Omental fat pad (tissue), 4 donors: Measurements from ENCODE around the gene PPA2. TPM values are rescaled to one million over a fixed set of nuclear protein-coding genes. Genes with fewer than 3 reads are reported as not detected.

Experiments used
- ATAC-seq: fragments of 150-250 bp; one replicate; pipeline ENCODE4 v1.9.1; 2016; ENCODE audit warnings: mild to moderate bottlenecking, moderate library complexity; ENCODE audit not compliant: low FRiP score
- DNase-seq: peaks from one replicate; pipeline ENCODE4 v3.0.0-alpha.2; 2019; ENCODE audit warnings: low spot score
- total RNA-seq, 4 donors: library from RNA; depleted of rRNA; stranded (reverse); fragments of >200 nt; gene quantifications; one replicate each; pipeline ENCODE4 v1.1.0, GENCODE V29; 2016
- TF ChIP-seq, protein P1 (sequence below), 3 donors: fragments of 450-650 bp; IDR thresholded peaks; one replicate each; pipeline ENCODE4 v1.5.1; 2016 to 2017; ENCODE audit warnings: antibody characterized with exemption in 3 of 3, mild to moderate bottlenecking in 3 of 3, moderate library complexity in 2 of 3

PPA2 gene
- total RNA-seq, 4 donors from 2014 or later, result 35.9 to 82.9 (median 61.9) TPM

DNA sequence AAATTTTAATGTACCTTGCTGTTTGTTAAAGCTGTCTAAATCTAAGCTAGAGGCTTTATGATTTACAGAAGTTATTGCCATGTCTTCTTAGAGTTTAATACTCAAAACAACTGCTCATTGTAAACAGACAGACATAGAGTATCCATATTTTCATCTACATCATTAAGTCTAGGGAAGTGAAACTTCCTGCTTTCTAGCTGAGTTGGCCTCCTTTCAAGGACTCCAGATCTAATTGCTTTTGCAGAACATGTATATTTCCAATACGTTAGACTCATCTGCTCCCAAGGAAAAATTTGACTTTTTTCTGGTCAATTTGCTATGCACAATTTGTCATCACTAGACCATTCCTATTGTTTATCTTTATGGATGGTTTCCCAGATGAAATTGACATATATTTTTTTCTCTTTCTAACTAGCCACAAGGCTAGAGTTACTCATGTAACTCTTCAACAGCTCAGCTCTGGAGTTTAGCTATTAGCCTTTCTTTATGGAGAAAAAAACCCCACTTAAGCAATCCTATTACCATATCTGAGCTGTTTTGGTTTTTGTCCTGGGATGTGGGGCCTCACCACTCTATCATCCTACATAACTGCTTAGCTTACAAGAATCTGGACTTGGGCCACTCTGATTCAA, 122.9 kb downstream of the PPA2 start:
- no peak for DNase-seq
- TF ChIP-seq, protein P1, sequence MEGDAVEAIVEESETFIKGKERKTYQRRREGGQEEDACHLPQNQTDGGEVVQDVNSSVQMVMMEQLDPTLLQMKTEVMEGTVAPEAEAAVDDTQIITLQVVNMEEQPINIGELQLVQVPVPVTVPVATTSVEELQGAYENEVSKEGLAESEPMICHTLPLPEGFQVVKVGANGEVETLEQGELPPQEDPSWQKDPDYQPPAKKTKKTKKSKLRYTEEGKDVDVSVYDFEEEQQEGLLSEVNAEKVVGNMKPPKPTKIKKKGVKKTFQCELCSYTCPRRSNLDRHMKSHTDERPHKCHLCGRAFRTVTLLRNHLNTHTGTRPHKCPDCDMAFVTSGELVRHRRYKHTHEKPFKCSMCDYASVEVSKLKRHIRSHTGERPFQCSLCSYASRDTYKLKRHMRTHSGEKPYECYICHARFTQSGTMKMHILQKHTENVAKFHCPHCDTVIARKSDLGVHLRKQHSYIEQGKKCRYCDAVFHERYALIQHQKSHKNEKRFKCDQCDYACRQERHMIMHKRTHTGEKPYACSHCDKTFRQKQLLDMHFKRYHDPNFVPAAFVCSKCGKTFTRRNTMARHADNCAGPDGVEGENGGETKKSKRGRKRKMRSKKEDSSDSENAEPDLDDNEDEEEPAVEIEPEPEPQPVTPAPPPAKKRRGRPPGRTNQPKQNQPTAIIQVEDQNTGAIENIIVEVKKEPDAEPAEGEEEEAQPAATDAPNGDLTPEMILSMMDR (IDR thresholded peaks at IDR 0.05), result no peak
- no peak for ATAC-seq

DNA sequence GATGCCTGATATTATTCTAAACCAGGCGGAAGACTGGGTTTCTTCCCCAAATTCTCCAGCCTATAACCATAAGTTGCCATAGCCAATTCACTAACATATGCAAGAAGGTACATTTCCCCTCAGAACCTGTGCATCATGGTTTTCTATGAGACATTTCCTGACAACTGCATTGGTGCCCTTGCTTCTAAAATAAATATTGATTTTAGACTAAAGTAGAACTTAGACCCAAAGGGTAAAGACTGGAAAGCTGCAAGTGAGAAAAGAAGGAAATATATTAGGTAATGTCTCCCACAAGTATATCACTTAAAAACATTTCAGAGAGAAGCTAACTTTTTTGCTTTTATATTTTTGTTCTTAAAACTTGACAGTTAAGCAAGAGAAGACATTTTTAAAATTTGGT, 125.1 kb downstream of the PPA2 start:
- TF ChIP-seq, protein P1 (IDR thresholded peaks at IDR 0.05), result no peak
- DNase-seq, result no peak
- ATAC-seq, result no peak

DNA sequence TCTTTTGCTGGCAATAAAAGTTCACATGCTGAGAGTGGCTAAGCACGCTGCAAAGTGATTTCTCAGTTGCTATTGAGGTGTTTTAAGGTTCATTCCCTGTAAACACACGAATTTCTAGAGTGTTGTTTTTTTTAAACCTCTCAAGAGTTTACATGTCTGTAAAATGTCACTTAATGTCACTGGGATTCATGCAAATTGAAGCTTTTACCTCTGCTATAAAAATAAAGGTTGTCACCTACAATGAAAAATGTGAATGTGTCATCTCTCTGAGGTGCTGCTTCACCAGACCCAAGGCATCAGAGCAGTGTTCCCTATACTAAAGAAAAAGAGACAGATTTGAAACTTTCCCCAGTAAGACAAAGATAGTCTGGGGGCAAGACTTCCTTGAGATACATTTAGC, 127.0 kb downstream of the PPA2 start:
- DNase-seq (no peak), ATAC-seq (no peak)
- TF ChIP-seq, protein P1 (IDR thresholded peaks at IDR 0.05), result no peak

DNA sequence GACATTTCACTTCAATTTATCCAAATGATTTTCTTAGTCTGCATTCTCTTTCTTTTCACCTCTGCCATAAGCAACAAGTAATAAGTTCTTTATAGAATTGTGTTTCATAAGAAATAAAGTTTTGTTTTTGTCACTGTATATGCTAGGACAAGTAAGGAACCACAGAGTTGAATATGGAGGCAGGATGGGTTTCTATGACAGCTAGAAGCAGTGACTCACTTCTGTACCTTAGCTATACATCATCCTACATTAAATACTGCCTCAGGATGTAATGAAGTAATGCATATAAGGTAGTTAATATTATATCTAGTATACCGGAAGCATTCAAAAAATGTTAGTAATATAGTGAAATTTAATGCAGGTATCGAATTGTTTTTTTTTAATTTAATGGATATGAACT, 128.0 kb downstream of the PPA2 start:
- TF ChIP-seq, protein P1 (IDR thresholded peaks at IDR 0.05), result no peak
- DNase-seq (no peak), ATAC-seq (no peak)

DNA sequence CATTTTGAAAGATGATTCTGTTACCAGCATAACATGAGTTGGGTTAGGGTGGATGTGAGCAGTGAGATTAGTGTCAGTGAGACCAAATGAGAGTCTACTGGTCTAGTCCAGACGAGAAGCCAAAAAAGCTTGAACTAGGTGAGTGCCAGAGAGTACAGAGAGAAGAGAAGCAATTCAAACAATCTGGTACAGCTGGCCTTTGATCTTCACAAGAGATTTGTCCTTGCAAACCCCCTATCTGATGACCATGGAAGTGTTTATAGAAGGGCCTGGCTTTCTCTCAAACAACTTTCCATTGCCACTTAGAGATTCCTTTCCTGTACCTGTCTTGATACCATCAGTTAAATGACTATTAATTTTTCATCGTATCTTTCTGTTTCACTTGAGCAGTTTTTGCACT, 128.5 kb downstream of the PPA2 start:
- ATAC-seq, result no peak
- no peak for DNase-seq

DNA sequence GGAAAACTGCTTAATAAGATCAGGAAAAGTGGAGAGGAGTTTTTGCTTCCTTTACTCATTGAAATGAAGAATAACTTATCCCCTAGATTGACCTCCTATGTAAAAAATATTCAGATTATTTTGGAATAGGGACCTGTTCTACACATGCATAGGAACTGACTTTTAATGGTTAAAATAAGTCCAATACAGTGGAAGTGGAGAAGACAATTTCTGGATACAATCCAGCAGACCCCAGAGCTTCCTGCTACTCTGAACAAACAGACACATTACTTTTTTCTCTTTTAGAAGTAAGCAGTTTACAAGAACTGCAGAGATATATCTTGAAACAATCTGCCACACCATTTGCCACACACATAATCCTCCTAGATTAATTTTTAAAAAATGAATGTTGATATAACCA, 129.7 kb downstream of the PPA2 start:
- ATAC-seq (no peak), DNase-seq (no peak)
- TF ChIP-seq, protein P1 (IDR thresholded peaks at IDR 0.05), result no peak

More for the DNA sequence above, 128.5 kb downstream of the PPA2 start:
- TF ChIP-seq, protein P1 (IDR thresholded peaks at IDR 0.05), result no peak

DNA sequence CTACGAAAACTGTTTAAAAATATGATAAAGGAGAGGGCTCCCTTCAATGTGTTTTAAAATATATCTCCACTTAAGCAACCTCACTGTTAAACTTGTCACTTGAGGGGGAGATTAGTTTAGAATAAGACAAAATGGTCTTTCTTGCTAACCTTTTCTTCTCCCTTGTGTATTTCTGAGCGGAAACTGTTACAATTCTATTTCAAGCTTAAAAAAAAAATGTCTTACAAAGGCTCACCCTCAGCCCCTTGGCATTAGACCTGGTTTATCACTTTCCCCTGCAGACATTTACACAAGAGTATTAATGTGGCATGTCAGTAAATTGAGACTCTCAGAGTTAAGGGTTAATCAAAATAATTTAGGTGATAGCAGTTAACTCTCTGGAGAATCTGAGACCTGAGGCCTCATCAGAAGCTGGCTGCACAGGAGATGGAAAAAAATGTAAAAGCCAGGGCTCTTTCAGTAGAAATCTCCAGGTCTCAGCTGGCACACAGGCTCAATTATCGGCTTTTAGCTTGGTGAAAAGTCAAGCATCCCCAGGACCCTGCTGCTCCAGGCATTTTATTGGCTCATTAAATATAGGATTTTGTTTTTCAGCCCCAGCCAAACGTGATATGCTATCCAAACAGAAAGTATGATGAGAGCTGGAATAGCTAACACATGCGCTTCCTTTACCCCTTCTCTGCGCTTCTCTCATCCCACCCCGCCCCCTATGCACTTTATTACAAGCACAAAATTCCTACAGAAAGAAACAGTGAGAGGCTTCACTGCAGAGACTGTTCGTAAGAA, 130.5 kb downstream of the PPA2 start:
- no peak for DNase-seq
- ATAC-seq, result no peak
- TF ChIP-seq, protein P1 (IDR thresholded peaks at IDR 0.05), result no peak
